VCaP (cell line): ENCODE measurements around the gene TENM4.

Experiments used
- H3K27ac ChIP-seq: fragments of 450-650 bp; 2 replicates; pipeline ENCODE4 v1.5.1; 2017
- TF ChIP-seq, protein P1 (sequence below): fragments of 450-650 bp; conservative IDR thresholded peaks from 2 replicates; pipeline ENCODE4 v1.5.1; 2017; ENCODE audit warnings: mild to moderate bottlenecking, moderate library complexity

TENM4 gene

DNA sequence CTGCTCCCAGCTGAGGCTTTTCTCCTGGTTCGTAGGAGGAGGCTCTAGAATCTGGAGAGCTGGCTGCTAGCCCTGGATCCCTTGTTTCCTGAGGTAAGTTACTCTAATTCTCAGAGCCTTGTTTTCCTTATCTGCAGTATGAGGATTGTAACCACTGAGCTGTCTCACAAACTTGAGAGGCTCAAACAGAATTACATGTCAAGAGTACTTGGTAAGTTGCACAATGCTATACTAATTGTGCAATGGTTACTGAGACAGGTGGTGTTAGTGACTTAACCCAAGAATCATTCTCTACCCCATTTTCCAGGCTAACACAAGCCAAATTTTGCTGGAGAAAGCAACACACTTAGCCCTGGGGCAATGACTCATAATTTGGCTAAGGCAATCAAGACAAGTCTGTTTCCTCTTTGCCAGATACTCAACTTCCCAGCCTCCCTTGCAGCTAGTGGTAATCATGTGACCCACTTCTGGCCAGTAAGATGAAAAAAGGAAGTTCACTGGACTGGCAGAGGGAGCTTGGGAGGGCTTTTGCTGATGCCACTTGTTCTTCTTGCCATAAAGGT is 348.0 kb downstream of the TENM4 start:
- H3K27ac ChIP-seq, result no peak overlapping the region
- TF ChIP-seq, protein P1, sequence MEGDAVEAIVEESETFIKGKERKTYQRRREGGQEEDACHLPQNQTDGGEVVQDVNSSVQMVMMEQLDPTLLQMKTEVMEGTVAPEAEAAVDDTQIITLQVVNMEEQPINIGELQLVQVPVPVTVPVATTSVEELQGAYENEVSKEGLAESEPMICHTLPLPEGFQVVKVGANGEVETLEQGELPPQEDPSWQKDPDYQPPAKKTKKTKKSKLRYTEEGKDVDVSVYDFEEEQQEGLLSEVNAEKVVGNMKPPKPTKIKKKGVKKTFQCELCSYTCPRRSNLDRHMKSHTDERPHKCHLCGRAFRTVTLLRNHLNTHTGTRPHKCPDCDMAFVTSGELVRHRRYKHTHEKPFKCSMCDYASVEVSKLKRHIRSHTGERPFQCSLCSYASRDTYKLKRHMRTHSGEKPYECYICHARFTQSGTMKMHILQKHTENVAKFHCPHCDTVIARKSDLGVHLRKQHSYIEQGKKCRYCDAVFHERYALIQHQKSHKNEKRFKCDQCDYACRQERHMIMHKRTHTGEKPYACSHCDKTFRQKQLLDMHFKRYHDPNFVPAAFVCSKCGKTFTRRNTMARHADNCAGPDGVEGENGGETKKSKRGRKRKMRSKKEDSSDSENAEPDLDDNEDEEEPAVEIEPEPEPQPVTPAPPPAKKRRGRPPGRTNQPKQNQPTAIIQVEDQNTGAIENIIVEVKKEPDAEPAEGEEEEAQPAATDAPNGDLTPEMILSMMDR, result no peak

DNA sequence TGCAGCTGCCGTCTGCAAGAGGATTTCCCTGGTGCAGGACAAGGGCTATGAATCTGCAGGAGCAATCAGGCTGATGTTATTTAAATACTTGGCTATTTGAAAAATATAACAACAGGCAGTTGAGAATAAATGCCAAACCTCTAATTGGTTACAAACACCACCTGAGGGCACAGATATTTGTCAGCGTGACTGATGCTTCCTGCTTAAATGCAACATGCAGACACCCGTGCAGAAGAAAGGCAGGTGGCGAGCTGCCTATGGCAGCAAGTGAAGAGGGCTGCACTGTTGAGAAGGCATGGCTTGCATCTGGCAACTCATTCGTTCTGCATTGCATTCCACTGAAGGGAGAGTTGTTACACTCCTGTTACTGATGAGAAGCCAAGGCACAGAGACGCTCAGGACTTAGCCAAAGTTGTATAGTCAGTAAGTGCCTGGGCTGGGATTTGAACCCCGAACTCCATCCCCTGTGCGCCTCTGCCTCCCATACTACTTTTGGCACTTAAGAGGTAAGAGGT is 350.6 kb downstream of the TENM4 start:
- no peak overlapping the region for H3K27ac ChIP-seq
- TF ChIP-seq, protein P1, result no peak

DNA sequence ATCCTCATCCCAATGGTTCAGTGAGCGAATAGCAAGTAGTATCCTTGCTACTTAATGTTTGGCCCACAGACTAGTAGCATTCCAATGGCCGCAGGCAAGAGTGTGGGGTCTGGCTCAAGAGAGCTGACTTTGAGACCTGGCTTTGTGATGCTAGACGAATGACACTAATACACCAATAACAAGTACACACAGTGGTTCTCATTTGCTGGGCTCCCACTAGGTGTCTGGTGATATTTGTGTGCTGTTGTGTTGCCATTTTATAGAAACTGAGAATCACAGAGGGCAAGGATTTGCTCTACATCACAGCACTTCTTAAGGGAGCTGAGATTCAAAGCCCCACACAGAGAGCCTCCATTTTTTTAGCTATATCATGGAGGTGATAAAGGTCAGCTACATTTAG is 351.2 kb downstream of the TENM4 start:
- TF ChIP-seq, protein P1, result no peak
- H3K27ac ChIP-seq, result no peak overlapping the region

DNA sequence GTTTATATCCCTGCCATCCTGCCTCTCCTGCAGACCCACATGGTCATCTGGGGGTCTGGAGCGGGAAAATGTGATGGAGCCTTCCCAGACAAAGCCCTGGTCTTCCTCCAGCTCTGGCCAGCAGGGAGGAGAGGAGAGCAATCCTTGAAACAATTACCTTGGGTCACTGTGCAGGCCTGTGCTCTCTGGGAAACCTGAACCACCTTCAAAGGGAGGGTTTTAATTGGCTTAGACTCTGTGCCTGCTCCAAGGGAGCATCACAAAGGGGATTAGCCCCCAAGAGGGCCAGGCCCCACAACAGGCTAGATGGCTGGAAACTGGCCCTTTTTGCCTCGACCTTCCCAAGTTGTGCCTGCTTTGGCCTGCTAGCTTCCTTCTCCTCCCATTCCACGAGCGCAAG is 351.9 kb downstream of the TENM4 start:
- TF ChIP-seq, protein P1, result no peak
- H3K27ac ChIP-seq, result no peak overlapping the region

DNA sequence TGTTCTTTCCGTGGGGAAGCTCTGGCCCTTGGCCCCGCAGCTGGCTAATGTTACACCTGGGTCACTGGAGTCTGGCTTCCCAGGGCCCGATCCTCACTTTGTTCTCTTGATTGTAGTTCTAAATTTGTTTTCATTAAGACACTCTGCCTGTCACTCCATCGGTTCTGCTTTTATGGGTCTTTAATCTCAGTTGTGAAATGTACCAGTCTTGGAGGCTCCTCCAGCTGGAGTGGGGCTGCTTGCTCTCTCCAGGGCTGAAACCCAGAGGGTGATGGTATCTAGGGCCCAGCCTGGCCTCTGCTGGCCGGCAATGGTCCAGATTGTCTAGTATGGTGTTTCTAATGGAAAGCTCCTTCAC is 352.9 kb downstream of the TENM4 start:
- no peak overlapping the region for H3K27ac ChIP-seq
- TF ChIP-seq, protein P1, result no peak

DNA sequence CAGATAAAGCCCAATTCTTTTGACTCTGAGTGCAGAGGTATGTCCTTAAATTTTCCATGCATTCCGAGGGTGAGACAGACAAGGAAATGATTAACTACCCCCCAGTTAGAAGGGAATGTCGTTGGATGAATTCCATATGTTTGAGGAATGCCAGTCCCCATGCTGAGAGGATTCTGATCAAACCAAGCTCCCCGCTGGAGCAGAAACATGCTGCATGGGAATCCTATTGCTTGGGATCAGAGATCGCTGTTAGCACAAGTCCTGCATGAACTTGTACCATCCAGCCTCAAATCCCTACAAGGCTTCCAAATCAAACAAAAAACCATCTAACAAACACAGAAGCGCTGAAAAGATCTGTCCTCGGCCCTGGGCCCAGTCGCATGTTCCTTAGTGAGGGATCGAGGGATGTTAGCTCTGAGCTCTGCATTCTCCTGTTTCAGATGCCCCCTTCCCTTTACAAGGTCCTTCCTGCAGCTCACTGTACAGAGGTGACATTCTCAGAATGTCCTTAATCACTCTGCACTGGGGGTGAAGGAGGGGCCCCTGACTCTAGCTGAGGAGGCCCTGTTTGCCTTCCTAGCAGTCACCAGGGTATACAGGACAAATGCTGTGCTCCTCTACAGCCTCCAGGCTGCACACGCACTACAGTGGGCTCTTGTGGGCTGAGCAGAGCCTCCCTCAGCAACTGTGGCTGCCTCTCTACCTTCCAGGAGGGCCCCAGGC is 353.4 kb downstream of the TENM4 start:
- TF ChIP-seq, protein P1, result no peak
- H3K27ac ChIP-seq, result no peak overlapping the region

DNA sequence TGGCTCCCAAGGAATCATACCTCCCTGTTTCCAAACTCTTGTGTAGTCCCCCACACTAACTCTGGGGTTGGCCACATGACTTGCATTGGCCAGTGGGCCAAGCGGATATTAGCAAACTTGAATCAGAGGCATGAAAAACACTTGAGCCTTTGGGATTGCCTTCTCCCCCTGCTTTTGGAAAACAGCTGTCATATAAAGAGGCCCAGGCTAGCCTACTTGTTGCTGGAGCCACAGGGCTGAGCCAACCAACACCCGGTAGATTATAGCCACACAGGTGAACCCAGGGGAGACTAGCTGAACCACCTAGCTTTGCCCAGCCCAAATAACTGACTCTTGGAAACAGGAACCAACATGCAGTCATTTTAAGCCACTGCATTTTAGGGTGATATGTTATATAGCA is 354.8 kb downstream of the TENM4 start:
- no peak overlapping the region for H3K27ac ChIP-seq
- TF ChIP-seq, protein P1, result no peak
